K562 (cell line): ENCODE results near the gene PLCD4. TPM values are rescaled to one million over a fixed set of nuclear protein-coding genes. Genes with fewer than 3 reads are reported as not detected.

ENCODE experiments used
- ATAC-seq: fragments of 200-7000 bp; cut with Tn5 transposase; 3 replicates; pipeline ENCODE4 v1.9.1; 2020; ENCODE audit warnings: moderate library complexity
- BruUV-seq: library from RNA; stranded (reverse); fragments of 400-500 nt; replicated peaks from 2 replicates; lab custom pipeline; 2021; lab: Mats Ljungman, UMichigan
- CTCF ChIA-PET: fragments of 300-600 bp; formaldehyde crosslinking; extraction: SDS; loops from one replicate; lab custom pipeline; 2021; ENCODE audit warnings: low intra/inter-chr PET ratio; lab: Yijun Ruan, JAX
- POLR2A ChIA-PET: fragments of 300-600, 350-650 bp; sonication (Branson Sonifier 250); formaldehyde crosslinking; extraction: SDS; loops from one replicate; lab custom pipeline; 2021; ENCODE audit warnings: antibody characterized with exemption, inconsistent platforms; lab: Yijun Ruan, JAX
- DNase-seq, 4 experiments: peaks; one replicate each; pipeline versions ENCODE4 v3.0.0 to v3.0.0-alpha.2; 2011 to 2018; ENCODE audit warnings: low spot score in 3 of 4, mixed read lengths in 3 of 4; ENCODE audit errors: extremely low read depth in 1 of 4
- FAIRE-seq: peaks from 2 replicates; lab custom pipeline; 2011; peaks lifted over from hg19 to GRCh38; lab: Jason Lieb, UNC
- H2AFZ ChIP-seq: 2 replicates; pipeline ENCODE4 v1.6.0; 2011; ENCODE audit warnings: low read depth, low read length, control low read depth, inconsistent platforms
- H3K27ac ChIP-seq: fragments of 200-600 bp; 3 replicates; pipeline ENCODE4 v1.8.0; 2011; ENCODE audit warnings: low read depth, mild to moderate bottlenecking, control low read depth, inconsistent platforms, low read length, moderate library complexity, mixed read lengths; ENCODE audit errors: extremely low read depth
- H3K27me3 ChIP-seq, 2 experiments: fragments of 300-600 bp in 1 of 2; 2 replicates in 1 of 2; 3 replicates in 1 of 2; pipeline versions ENCODE4 v1.6.0 to v1.8.0; 2011; ENCODE audit warnings: inconsistent platforms in 2 of 2, low read length in 2 of 2, mild to moderate bottlenecking in 1 of 2, mixed read lengths in 1 of 2, moderate library complexity in 1 of 2; ENCODE audit not compliant: control insufficient read depth in 2 of 2, insufficient read depth in 2 of 2
- H3K36me3 ChIP-seq: fragments of 300-600 bp; 3 replicates; pipeline ENCODE4 v1.8.0; 2011; ENCODE audit warnings: mild to moderate bottlenecking, low read length, inconsistent platforms; ENCODE audit not compliant: control insufficient read depth, insufficient read depth
- H3K4me1 ChIP-seq, 2 experiments: fragments of 200-600 bp in 1 of 2; replicated peaks in 1 of 2; 2 replicates in 1 of 2; 3 replicates in 1 of 2; pipeline versions ENCODE4 v1.5.1 to v1.8.0; 2011; ENCODE audit warnings: inconsistent platforms in 2 of 2, low read length in 2 of 2, mild to moderate bottlenecking in 1 of 2, mixed read lengths in 1 of 2, moderate library complexity in 1 of 2; ENCODE audit not compliant: control insufficient read depth in 2 of 2, insufficient read depth in 2 of 2
- H3K4me2 ChIP-seq: 2 replicates; pipeline ENCODE4 v1.6.1; 2011; ENCODE audit warnings: low read length, control low read depth, inconsistent platforms, mixed read lengths; ENCODE audit not compliant: insufficient read depth
- H3K4me3 ChIP-seq: fragments of 200-600 bp; sonication (generic), shearing (Covaris generic); 2 replicates; pipeline ENCODE4 v1.5.1; 2016; ENCODE audit warnings: control low read depth, inconsistent platforms
- H3K79me2 ChIP-seq: fragments of 200-600 bp; 3 replicates; pipeline ENCODE4 v1.8.0; 2011; ENCODE audit warnings: low read length, inconsistent platforms; ENCODE audit not compliant: control insufficient read depth, insufficient read depth
- H3K9ac ChIP-seq, 2 experiments: 2 replicates each; pipeline versions ENCODE4 v1.6.0 to v1.6.1; 2011; ENCODE audit warnings: low read depth in 2 of 2, low read length in 2 of 2, control low read depth in 1 of 2, inconsistent platforms in 1 of 2, mild to moderate bottlenecking in 1 of 2, mixed read lengths in 1 of 2; ENCODE audit not compliant: insufficient read depth in 1 of 2
- H3K9me1 ChIP-seq: one replicate; pipeline ENCODE4 v1.6.0; 2011; ENCODE audit warnings: inconsistent platforms, mild to moderate bottlenecking, low read length, moderate library complexity; ENCODE audit not compliant: control insufficient read depth, insufficient read depth
- H3K9me3 ChIP-seq: replicated peaks from 2 replicates; pipeline ENCODE4 v1.5.1; 2011; ENCODE audit warnings: low read depth, low read length, inconsistent platforms; ENCODE audit not compliant: control insufficient read depth, insufficient read depth
- H4K20me1 ChIP-seq: replicated peaks from 2 replicates; pipeline ENCODE4 v1.6.1; 2011; ENCODE audit warnings: low read length, inconsistent platforms, mixed read lengths; ENCODE audit not compliant: control insufficient read depth, insufficient read depth
- GABPA ChIP-seq: fragments of 200-800 bp; sonication (Bioruptor generic); conservative IDR thresholded peaks from 2 replicates; pipeline ENCODE4 v1.6.1; 2016; ENCODE audit warnings: low read depth, missing genetic modification characterization, missing compliant biosample characterization
- HDAC2 ChIP-seq: fragments of 450-650 bp; IDR thresholded peaks from 2 replicates; pipeline ENCODE4 v1.6.1; 2016; ENCODE audit warnings: mild to moderate bottlenecking
- KLF10 ChIP-seq: fragments of 250-450 bp; sonication (Bioruptor Pico); IDR thresholded peaks from 2 replicates; pipeline ENCODE4 v1.6.1; 2021; ENCODE audit warnings: matching md5 sums
- TAF7 ChIP-seq: fragments of 450-650 bp; IDR thresholded peaks from 2 replicates; pipeline ENCODE4 v1.6.1; 2016; ENCODE audit warnings: missing genetic modification characterization, missing compliant biosample characterization
- TBP ChIP-seq: optimal IDR thresholded peaks from 2 replicates; pipeline ENCODE3; 2011; ENCODE audit warnings: low read depth, low read length, improper control_type of control experiment
- ZNF766 ChIP-seq: fragments of 200-800 bp; sonication (Bioruptor generic); conservative IDR thresholded peaks from 2 replicates; pipeline ENCODE4 v1.6.1; 2016; ENCODE audit warnings: missing genetic modification characterization, missing compliant biosample characterization
- WGBS: fragments of 100-300 bp; shearing (Covaris generic); methylation state at CpG from one replicate; pipeline ENCODE4 v1.1.6; 2016; ENCODE audit warnings: low coverage, mixed read lengths; ENCODE audit not compliant: insufficient coverage; ENCODE audit errors: missing lambda C conversion rate; 5-methylcytosine and 5-hydroxymethylcytosine counted together
- in situ Hi-C: fragments of 300-500 bp; cut with MboI; formaldehyde crosslinking; loops from 4 replicates; pipeline ENCODE4 v1.15.0; 2018; ENCODE audit warnings: inconsistent platforms, mixed read lengths
- intact Hi-C: fragments of 100-400 bp; cut with micrococcal nuclease; formaldehyde crosslinking; loops from 2 replicates; pipeline ENCODE4 v1.14.2; 2022
- polyA plus RNA-seq, 8 experiments: library from polyadenylated mRNA; depleted of rRNA in 4 of 8; stranded (reverse) in 5 of 8; unstranded in 3 of 8; fragments of >200 nt; fragmentation: Nextera tagmentation in 2 of 8; fragmentation: Illumina TruSeq in 1 of 8; extraction: Ambion mirVana in 2 of 8; extraction: Trizol in 1 of 8; gene quantifications; 2 replicates each; pipeline versions ENCODE4 v1.2.1 to v1.2.3, GENCODE V29; 2011 to 2014; ENCODE audit warnings: inconsistent platforms in 1 of 8, missing spikeins in 1 of 8
- total RNA-seq, 7 experiments: library from RNA; depleted of rRNA in 6 of 7; stranded (reverse); fragments of >200 nt in 6 of 7; fragmentation: Illumina TruSeq in 2 of 7; extraction: Trizol in 2 of 7; gene quantifications; 2 replicates each; pipeline versions ENCODE4 v1.2.1 to v1.2.3, GENCODE V29; 2011 to 2021; ENCODE audit warnings: low replicate concordance in 1 of 7
- TF ChIP-seq, protein P1 (sequence below): fragments of 250-450 bp; sonication (Bioruptor Pico); IDR thresholded peaks from 2 replicates; pipeline ENCODE4 v1.5.0; 2020; ENCODE audit warnings: mild to moderate bottlenecking
- TF ChIP-seq, protein P2 (sequence below), 2 experiments: fragments of 200-800 bp in 1 of 2; sonication (Bioruptor generic) in 1 of 2; sonication (generic) in 1 of 2; formaldehyde crosslinking in 1 of 2; IDR thresholded peaks in 1 of 2; conservative IDR thresholded peaks in 1 of 2; 2 replicates each; pipeline versions ENCODE4 v1.5.0 to v1.6.1; 2016 to 2020; ENCODE audit warnings: missing compliant biosample characterization in 1 of 2, missing genetic modification characterization in 1 of 2, missing genetic modification reagents in 1 of 2
- TF ChIP-seq, protein P3 (sequence below): sonication (generic); formaldehyde crosslinking; IDR thresholded peaks from 2 replicates; pipeline ENCODE4 v1.8.0; 2023; ENCODE audit warnings: mild to moderate bottlenecking, missing genetic modification reagents

The PLCD4 gene
- total and polyA plus RNA-seq, 9 of the 15 experiments (the other 6 are each of a cell fraction or from before 2014, with no cell fraction given) = 0.13 to 0.38 TPM; not detected in 7

DNA sequence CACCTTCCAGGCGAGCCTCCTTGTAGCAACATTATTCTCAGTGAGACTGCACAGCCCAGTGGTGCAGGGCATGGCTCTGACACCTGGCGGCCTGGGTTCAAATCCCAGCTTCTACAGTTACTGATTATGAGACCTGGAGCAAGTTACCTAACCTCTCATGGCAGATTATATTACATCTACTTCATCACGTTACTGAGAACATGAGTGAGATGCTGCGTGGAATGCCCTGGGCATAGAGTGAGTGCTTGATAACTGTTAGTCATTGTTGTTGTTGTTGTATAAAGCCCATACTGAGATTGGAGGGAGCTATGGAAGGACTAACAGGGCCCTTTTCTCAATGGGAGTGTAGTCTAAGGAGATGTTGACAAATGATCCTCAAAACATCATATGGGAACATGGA lies 18.7 kb downstream of the PLCD4 start:
- H4K20me1 ChIP-seq = no peaks in the 10 kb centered on the region
- H3K4me3 ChIP-seq = no peak overlapping the region
- H3K27ac ChIP-seq = no peak overlapping the region
- no peak overlapping the region for H2AFZ ChIP-seq
- no peak for FAIRE-seq
- DNase-seq = no peak
- H3K79me2 ChIP-seq = no peaks in the 10 kb centered on the region
- no peaks in the 10 kb centered on the region for H3K9me1 ChIP-seq
- BruUV-seq = no TSS peak
- ChIA-PET POLR2A (interaction anchor here (0.6 kb wide), 1 partner anchor 8 kb away, joined by 3 read pairs; no protein-coding TSS in a partner anchor), CTCF (no interaction called here)
- no peaks in the 10 kb centered on the region; a peak in 1 of 5 replicates for H3K4me1 ChIP-seq
- WGBS = 11% methylated on average over 3 of the region's 4 CpGs
- H3K36me3 ChIP-seq = no peaks in the 10 kb centered on the region
- no peak overlapping the region for H3K4me2 ChIP-seq
- TF ChIP-seq GABPA (tag) = no peak
- TF ChIP-seq HDAC2 = no peak
- TF ChIP-seq, protein P1, sequence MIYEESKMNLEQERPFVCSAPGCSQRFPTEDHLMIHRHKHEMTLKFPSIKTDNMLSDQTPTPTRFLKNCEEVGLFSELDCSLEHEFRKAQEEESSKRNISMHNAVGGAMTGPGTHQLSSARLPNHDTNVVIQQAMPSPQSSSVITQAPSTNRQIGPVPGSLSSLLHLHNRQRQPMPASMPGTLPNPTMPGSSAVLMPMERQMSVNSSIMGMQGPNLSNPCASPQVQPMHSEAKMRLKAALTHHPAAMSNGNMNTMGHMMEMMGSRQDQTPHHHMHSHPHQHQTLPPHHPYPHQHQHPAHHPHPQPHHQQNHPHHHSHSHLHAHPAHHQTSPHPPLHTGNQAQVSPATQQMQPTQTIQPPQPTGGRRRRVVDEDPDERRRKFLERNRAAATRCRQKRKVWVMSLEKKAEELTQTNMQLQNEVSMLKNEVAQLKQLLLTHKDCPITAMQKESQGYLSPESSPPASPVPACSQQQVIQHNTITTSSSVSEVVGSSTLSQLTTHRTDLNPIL = no peak
- no peak for TF ChIP-seq TAF7 (tag)
- TF ChIP-seq, protein P2, sequence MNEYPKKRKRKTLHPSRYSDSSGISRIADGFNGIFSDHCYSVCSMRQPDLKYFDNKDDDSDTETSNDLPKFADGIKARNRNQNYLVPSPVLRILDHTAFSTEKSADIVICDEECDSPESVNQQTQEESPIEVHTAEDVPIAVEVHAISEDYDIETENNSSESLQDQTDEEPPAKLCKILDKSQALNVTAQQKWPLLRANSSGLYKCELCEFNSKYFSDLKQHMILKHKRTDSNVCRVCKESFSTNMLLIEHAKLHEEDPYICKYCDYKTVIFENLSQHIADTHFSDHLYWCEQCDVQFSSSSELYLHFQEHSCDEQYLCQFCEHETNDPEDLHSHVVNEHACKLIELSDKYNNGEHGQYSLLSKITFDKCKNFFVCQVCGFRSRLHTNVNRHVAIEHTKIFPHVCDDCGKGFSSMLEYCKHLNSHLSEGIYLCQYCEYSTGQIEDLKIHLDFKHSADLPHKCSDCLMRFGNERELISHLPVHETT (CRISPR knock-in tag; conservative IDR thresholded peaks at IDR 0.05 in 1 of 2, IDR thresholded peaks at IDR 0.05 in 1 of 2) = no peak
- peak; percentile 51 for TF ChIP-seq TBP
- no peak for TF ChIP-seq KLF10 (CRISPR knock-in tag)
- TF ChIP-seq, protein P3, sequence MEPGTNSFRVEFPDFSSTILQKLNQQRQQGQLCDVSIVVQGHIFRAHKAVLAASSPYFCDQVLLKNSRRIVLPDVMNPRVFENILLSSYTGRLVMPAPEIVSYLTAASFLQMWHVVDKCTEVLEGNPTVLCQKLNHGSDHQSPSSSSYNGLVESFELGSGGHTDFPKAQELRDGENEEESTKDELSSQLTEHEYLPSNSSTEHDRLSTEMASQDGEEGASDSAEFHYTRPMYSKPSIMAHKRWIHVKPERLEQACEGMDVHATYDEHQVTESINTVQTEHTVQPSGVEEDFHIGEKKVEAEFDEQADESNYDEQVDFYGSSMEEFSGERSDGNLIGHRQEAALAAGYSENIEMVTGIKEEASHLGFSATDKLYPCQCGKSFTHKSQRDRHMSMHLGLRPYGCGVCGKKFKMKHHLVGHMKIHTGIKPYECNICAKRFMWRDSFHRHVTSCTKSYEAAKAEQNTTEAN (CRISPR knock-in tag) = no peak
- TF ChIP-seq ZNF766 (CRISPR knock-in tag) = no peak
- peaks cover 0 to 6% of the 10 kb centered on the region in 2 experiments; a peak in 1 of 5 replicates for H3K27me3 ChIP-seq
- ATAC-seq = no peak
- intact Hi-C loops = no loop called here
- in situ Hi-C loops = no loop called here
- H3K9me3 ChIP-seq = no peaks in the 10 kb centered on the region
- no peak overlapping the region for H3K9ac ChIP-seq
